ENCODE data around the gene STK33. TPM values are rescaled to one million over a fixed set of nuclear protein-coding genes. Genes with fewer than 3 reads are reported as not detected.

Gene STK33
- total and polyA plus RNA-seq, 2 donors (not counting 3 experiments of a cell fraction or from before 2014, with no cell fraction given) = 0.63 to 3.4 TPM

DNA sequence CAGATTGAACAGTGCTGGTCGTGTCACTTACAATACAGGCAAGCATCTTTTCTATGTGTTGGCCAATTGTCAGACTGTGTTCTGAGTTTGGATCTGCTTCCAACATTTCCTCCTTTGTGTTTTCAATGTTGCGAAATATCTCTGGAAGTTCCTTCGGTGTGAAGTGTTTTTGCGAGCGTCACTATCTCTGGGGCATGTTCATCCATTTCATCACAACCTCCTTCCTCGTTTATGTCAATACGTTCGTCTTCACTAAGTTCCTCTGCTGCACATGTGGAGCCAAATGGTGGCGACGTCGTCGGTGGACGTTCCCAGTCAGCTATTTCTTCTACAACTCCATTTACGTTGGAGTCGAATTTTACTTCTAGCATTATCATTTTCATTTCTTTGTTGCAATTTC is 230.1 kb downstream of the STK33 start:
- TF ChIP-seq, protein P1, sequence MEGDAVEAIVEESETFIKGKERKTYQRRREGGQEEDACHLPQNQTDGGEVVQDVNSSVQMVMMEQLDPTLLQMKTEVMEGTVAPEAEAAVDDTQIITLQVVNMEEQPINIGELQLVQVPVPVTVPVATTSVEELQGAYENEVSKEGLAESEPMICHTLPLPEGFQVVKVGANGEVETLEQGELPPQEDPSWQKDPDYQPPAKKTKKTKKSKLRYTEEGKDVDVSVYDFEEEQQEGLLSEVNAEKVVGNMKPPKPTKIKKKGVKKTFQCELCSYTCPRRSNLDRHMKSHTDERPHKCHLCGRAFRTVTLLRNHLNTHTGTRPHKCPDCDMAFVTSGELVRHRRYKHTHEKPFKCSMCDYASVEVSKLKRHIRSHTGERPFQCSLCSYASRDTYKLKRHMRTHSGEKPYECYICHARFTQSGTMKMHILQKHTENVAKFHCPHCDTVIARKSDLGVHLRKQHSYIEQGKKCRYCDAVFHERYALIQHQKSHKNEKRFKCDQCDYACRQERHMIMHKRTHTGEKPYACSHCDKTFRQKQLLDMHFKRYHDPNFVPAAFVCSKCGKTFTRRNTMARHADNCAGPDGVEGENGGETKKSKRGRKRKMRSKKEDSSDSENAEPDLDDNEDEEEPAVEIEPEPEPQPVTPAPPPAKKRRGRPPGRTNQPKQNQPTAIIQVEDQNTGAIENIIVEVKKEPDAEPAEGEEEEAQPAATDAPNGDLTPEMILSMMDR (IDR thresholded peaks at IDR 0.05; ENCODE audit: extremely low read depth in 1 of 2, insufficient read depth in 1 of 2, low read depth in 1 of 2, low read length in 2 of 2) = no peak
- TF ChIP-seq POLR2A (IDR thresholded peaks at IDR 0.05; ENCODE audit: low read depth, low read length) = no peak
- no peak for TF ChIP-seq MYC (IDR thresholded peaks at IDR 0.05; ENCODE audit: low read depth, low read length)
- TF ChIP-seq JUN (IDR thresholded peaks at IDR 0.05; ENCODE audit: borderline replicate concordance, insufficient read depth, insufficient read length, low read depth) = no peak
- TF ChIP-seq EZH2 (IDR thresholded peaks at IDR 0.05; ENCODE audit: borderline replicate concordance, low read depth, low read length, severe bottlenecking) = no peak
- no TSS peak for BruUV-seq (replicated peaks)

DNA sequence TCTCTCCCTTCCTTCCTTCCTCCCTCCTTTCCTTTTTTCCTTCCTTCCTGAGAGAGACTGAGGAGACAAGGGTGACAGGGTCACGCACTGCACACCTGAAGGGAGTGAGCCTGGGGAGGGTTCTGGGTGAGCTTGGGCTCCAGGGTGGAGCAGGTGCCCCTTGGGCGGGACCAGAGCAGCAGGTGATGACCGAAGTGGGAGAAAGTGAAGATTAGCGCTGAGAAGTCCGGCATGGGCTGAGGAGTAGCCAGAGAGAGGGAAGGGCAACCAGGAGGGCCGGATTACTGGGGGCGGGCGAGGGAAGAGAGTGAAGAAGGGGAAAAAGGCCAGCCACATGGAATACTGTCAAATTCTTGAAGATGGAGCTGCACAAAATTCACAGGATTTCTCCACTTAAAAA is 231.1 kb downstream of the STK33 start:
- no peaks in the 10 kb centered on the region for H3K79me2 ChIP-seq (ENCODE audit: control insufficient read depth, insufficient read depth, low read length)
- FAIRE-seq = no peak
- dilution Hi-C loops (cut with MboI; ENCODE audit: extremely low pct_ligation_motif_present, low sequenced_read_pairs) = no loop called here
- no peaks in the 10 kb centered on the region for H3K27me3 ChIP-seq (ENCODE audit: control insufficient read depth in 2 of 2, insufficient read depth in 2 of 2, low read length in 2 of 2)
- no TSS peak for BruUV-seq (replicated peaks)
- CTCF ChIA-PET = no interaction called here
- DNase-seq (ENCODE audit: low read depth, low spot score) = no peak
- H3K36me3 ChIP-seq (ENCODE audit: control insufficient read depth in 2 of 2, extremely low read depth in 1 of 2, insufficient read depth in 2 of 2, low read length in 2 of 2) = no peaks in the 10 kb centered on the region
- POLR2A ChIA-PET = no interaction called here
- H4K20me1 ChIP-seq (replicated peaks; ENCODE audit: control insufficient read depth, extremely low read depth, insufficient read depth, low read length) = no peaks in the 10 kb centered on the region
- no peak overlapping the region for H3K4me3 ChIP-seq (replicated peaks in 1 of 3; ENCODE audit: insufficient read depth in 1 of 3, low read depth in 1 of 3, low read length in 3 of 3)
- TF ChIP-seq POLR2A (IDR thresholded peaks at IDR 0.05; ENCODE audit: low read depth, low read length) = no peak
- no peak for TF ChIP-seq FOS (IDR thresholded peaks at IDR 0.05; ENCODE audit: borderline replicate concordance, insufficient read depth, low read length)
- no peak for TF ChIP-seq POLR2AphosphoS5 (IDR thresholded peaks at IDR 0.05; ENCODE audit: insufficient read depth, low read depth, low read length)
- no peak for TF ChIP-seq MYC (IDR thresholded peaks at IDR 0.05; ENCODE audit: low read depth, low read length)
- TF ChIP-seq MAX (IDR thresholded peaks at IDR 0.05; ENCODE audit: insufficient read depth, insufficient read length) = no peak
- TF ChIP-seq EZH2 (IDR thresholded peaks at IDR 0.05; ENCODE audit: borderline replicate concordance, low read depth, low read length, severe bottlenecking) = no peak
- TF ChIP-seq JUN (IDR thresholded peaks at IDR 0.05; ENCODE audit: borderline replicate concordance, insufficient read depth, insufficient read length, low read depth) = no peak
- TF ChIP-seq, protein P1 (IDR thresholded peaks at IDR 0.05; ENCODE audit: extremely low read depth in 1 of 2, insufficient read depth in 1 of 2, low read depth in 1 of 2, low read length in 2 of 2) = no peak
- TF ChIP-seq GATA2 (IDR thresholded peaks at IDR 0.05; ENCODE audit: insufficient read depth, insufficient read length, low read depth, low read length) = no peak
- intact Hi-C loops (cut with micrococcal nuclease) = no loop called here
- no peak overlapping the region for H2AFZ ChIP-seq (ENCODE audit: low read depth, low read length)
- no peak overlapping the region for H3K4me2 ChIP-seq (ENCODE audit: insufficient read depth, low read length)
- H3K9me1 ChIP-seq (replicated peaks; ENCODE audit: control insufficient read depth, extremely low read depth, insufficient read depth, low read length) = no peaks in the 10 kb centered on the region
- no peak overlapping the region for H3K9ac ChIP-seq (replicated peaks; ENCODE audit: extremely low read depth, insufficient read depth, low read length)
- no peaks in the 10 kb centered on the region for H3K9me3 ChIP-seq (replicated peaks; ENCODE audit: control insufficient read depth, insufficient read depth, low read length)
- no peak overlapping the region for H3K27ac ChIP-seq (ENCODE audit: insufficient read depth, low read depth, low read length)
- no peaks in the 10 kb centered on the region for H3K4me1 ChIP-seq (ENCODE audit: control insufficient read depth, extremely low read depth, insufficient read depth, low read length)

More for the DNA sequence above, 230.1 kb downstream of the STK33 start:
- H3K4me2 ChIP-seq (ENCODE audit: insufficient read depth, low read length) = no peak overlapping the region
- H3K9ac ChIP-seq (replicated peaks; ENCODE audit: extremely low read depth, insufficient read depth, low read length) = no peak overlapping the region
- no peak overlapping the region for H2AFZ ChIP-seq (ENCODE audit: low read depth, low read length)
- H3K9me3 ChIP-seq (replicated peaks; ENCODE audit: control insufficient read depth, insufficient read depth, low read length) = no peaks in the 10 kb centered on the region
- FAIRE-seq (no peak), DNase-seq (ENCODE audit: low read depth, low spot score) (no peak)
- POLR2A ChIA-PET = no interaction called here
- no peaks in the 10 kb centered on the region for H3K9me1 ChIP-seq (replicated peaks; ENCODE audit: control insufficient read depth, extremely low read depth, insufficient read depth, low read length)
- CTCF ChIA-PET = no interaction called here
- intact Hi-C loops (cut with micrococcal nuclease) = no loop called here
- no peaks in the 10 kb centered on the region for H4K20me1 ChIP-seq (replicated peaks; ENCODE audit: control insufficient read depth, extremely low read depth, insufficient read depth, low read length)
- H3K27ac ChIP-seq (ENCODE audit: insufficient read depth, low read depth, low read length) = no peak overlapping the region
- dilution Hi-C loops (cut with MboI; ENCODE audit: extremely low pct_ligation_motif_present, low sequenced_read_pairs) = no loop called here
- H3K27me3 ChIP-seq (ENCODE audit: control insufficient read depth in 2 of 2, insufficient read depth in 2 of 2, low read length in 2 of 2) = no peaks in the 10 kb centered on the region
- no peak overlapping the region for H3K4me3 ChIP-seq (replicated peaks in 1 of 3; ENCODE audit: insufficient read depth in 1 of 3, low read depth in 1 of 3, low read length in 3 of 3)
- H3K79me2 ChIP-seq (ENCODE audit: control insufficient read depth, insufficient read depth, low read length) = no peaks in the 10 kb centered on the region
- H3K4me1 ChIP-seq (ENCODE audit: control insufficient read depth, extremely low read depth, insufficient read depth, low read length) = no peaks in the 10 kb centered on the region
- no peaks in the 10 kb centered on the region for H3K36me3 ChIP-seq (ENCODE audit: control insufficient read depth in 2 of 2, extremely low read depth in 1 of 2, insufficient read depth in 2 of 2, low read length in 2 of 2)
